Fibroblast of lung (primary cell): ENCODE data around the gene TRIM14. TPM values are rescaled to one million over a fixed set of nuclear protein-coding genes. Genes with fewer than 3 reads are reported as not detected.

ENCODE experiments used
- DNase-seq, 2 donors: peaks; one replicate each; pipeline versions ENCODE4 v3.0.0 to v3.0.0-alpha.2; 2010; ENCODE audit warnings: low read depth in 2 of 2
- H2AFZ ChIP-seq: 2 replicates; pipeline ENCODE4 v1.5.1; 2012; ENCODE audit warnings: low read length, control low read depth, inconsistent platforms
- H3K27ac ChIP-seq: 2 replicates; pipeline ENCODE4 v1.5.1; 2011; ENCODE audit warnings: low read length, control low read depth; ENCODE audit not compliant: insufficient read depth
- H3K27me3 ChIP-seq: 2 replicates; pipeline ENCODE4 v1.5.1; 2011; ENCODE audit warnings: mild to moderate bottlenecking, low read length; ENCODE audit not compliant: control insufficient read depth, insufficient read depth
- H3K36me3 ChIP-seq: 2 replicates; pipeline ENCODE4 v1.5.1; 2011; ENCODE audit warnings: low read length; ENCODE audit not compliant: control insufficient read depth, insufficient read depth
- H3K4me1 ChIP-seq: 2 replicates; pipeline ENCODE4 v1.5.1; 2011; ENCODE audit warnings: low read length; ENCODE audit not compliant: control insufficient read depth, insufficient read depth; ENCODE audit errors: extremely low read depth
- H3K4me2 ChIP-seq: 2 replicates; pipeline ENCODE4 v1.5.1; 2011; ENCODE audit warnings: low read length, control low read depth; ENCODE audit not compliant: insufficient read depth; ENCODE audit errors: extremely low read depth
- H3K4me3 ChIP-seq, 4 experiments: fragments of 200-600 bp in 1 of 4; sonication (generic) in 1 of 4; replicated peaks in 1 of 4; 2 replicates each; pipeline ENCODE4 v1.5.1; 2011 to 2016; ENCODE audit warnings: low read length in 4 of 4, low read depth in 3 of 4, mild to moderate bottlenecking in 3 of 4, control low read depth in 2 of 4, inconsistent platforms in 1 of 4, mixed read lengths in 1 of 4; ENCODE audit not compliant: insufficient read depth in 1 of 4; ENCODE audit errors: control extremely low read depth in 1 of 4
- H3K79me2 ChIP-seq: 2 replicates; pipeline ENCODE4 v1.5.1; 2012; ENCODE audit warnings: mild to moderate bottlenecking, low read length, inconsistent platforms; ENCODE audit not compliant: control insufficient read depth, insufficient read depth
- H3K9ac ChIP-seq: 2 replicates; pipeline ENCODE4 v1.5.1; 2011; ENCODE audit warnings: mild to moderate bottlenecking, low read length, control low read depth; ENCODE audit not compliant: insufficient read depth
- H3K9me3 ChIP-seq: 2 replicates; pipeline ENCODE4 v1.5.1; 2012; ENCODE audit warnings: low read depth, low read length; ENCODE audit not compliant: control insufficient read depth, insufficient read depth
- H4K20me1 ChIP-seq: 2 replicates; pipeline ENCODE4 v1.5.1; 2011; ENCODE audit warnings: low read length; ENCODE audit not compliant: control insufficient read depth, insufficient read depth; ENCODE audit errors: extremely low read depth
- EZH2 ChIP-seq: IDR thresholded peaks from 2 replicates; pipeline ENCODE4 v1.5.1; 2012; ENCODE audit warnings: low read length, control low read depth, mild to moderate bottlenecking; ENCODE audit errors: missing control alignments
- polyA plus RNA-seq, 2 donors: library from polyadenylated mRNA; depleted of rRNA in 1 of 2; stranded (reverse) in 1 of 2; unstranded in 1 of 2; fragments of >200 nt; gene quantifications; 2 replicates each; pipeline ENCODE4 v1.2.1, GENCODE V29; 2011 to 2012; ENCODE audit warnings: missing spikeins in 1 of 2
- total RNA-seq: library from RNA; depleted of rRNA; stranded (reverse); fragments of >200 nt; gene quantifications from 2 replicates; pipeline ENCODE4 v1.2.1, GENCODE V29; 2014
- TF ChIP-seq, protein P1 (sequence below), 2 donors: IDR thresholded peaks in 1 of 2; conservative IDR thresholded peaks in 1 of 2; 1 replicate in 1 of 2; 2 replicates in 1 of 2; pipeline ENCODE4 v1.5.1; 2011 to 2012; ENCODE audit warnings: low read length in 2 of 2, control low read depth in 1 of 2, inconsistent platforms in 1 of 2, low read depth in 1 of 2, mild to moderate bottlenecking in 1 of 2

TRIM14 gene
- total and polyA plus RNA-seq, 2 donors (not counting 1 experiment from before 2014, with no cell fraction given) = 7.8 to 8.6 TPM

DNA sequence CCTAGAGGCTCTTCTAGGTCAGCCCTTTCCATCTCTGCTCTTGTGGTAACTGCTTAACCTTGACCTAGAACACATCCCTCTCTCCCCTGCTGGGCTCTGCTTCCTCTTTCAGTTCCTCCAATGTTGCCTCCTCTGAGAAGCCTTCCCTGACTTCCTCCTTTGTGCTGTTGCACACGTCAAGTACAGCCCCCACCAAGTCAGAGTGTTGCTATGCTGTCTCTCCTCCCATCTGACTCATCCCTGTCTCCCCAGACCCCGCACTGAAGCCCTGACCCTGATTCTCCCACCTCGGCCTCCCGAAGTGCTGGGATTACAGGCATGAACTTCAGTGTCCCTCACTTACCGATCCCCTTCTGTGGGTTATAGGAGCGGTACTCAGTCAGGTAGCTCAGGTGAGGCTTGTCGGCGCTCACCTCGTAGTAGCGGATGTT, 10.4 kb upstream of the TRIM14 start:
- Histone ChIP-seq H2AFZ (no peak overlapping the region), H4K20me1 (no peaks in the 10 kb centered on the region)
- DNase-seq = no peak

DNA sequence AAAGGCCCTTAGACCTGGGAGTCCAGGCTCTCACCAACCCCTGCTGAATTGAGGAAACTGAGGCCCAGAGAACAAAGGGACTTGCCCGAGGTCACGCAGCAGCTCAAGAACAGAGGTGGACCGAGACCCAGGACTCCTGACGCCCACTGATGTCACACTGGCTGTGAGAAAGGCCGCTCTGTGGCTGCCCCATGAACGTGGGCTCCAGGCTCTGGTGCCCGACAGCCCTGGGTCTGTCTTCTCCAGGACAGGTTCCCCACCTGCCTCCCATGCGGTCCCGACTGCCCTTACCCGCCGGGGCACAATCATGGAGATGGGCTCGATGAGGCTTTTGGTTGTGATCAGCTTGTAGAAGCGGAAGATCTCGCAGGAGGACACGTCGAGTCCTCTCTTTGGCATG, 9.3 kb upstream of the TRIM14 start:
- Histone ChIP-seq H3K36me3 (no peaks in the 10 kb centered on the region), H3K4me3 (no peak overlapping the region), H3K4me1 (no peaks in the 10 kb centered on the region), H3K27ac (no peak overlapping the region), H3K9ac (no peak overlapping the region), H3K4me2 (no peak overlapping the region), H2AFZ (no peak overlapping the region), H3K27me3 (peaks cover 12% of the 10 kb centered on the region), H3K9me3 (no peaks in the 10 kb centered on the region), H3K79me2 (no peaks in the 10 kb centered on the region), H4K20me1 (no peaks in the 10 kb centered on the region)
- TF ChIP-seq, protein P1, sequence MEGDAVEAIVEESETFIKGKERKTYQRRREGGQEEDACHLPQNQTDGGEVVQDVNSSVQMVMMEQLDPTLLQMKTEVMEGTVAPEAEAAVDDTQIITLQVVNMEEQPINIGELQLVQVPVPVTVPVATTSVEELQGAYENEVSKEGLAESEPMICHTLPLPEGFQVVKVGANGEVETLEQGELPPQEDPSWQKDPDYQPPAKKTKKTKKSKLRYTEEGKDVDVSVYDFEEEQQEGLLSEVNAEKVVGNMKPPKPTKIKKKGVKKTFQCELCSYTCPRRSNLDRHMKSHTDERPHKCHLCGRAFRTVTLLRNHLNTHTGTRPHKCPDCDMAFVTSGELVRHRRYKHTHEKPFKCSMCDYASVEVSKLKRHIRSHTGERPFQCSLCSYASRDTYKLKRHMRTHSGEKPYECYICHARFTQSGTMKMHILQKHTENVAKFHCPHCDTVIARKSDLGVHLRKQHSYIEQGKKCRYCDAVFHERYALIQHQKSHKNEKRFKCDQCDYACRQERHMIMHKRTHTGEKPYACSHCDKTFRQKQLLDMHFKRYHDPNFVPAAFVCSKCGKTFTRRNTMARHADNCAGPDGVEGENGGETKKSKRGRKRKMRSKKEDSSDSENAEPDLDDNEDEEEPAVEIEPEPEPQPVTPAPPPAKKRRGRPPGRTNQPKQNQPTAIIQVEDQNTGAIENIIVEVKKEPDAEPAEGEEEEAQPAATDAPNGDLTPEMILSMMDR (conservative IDR thresholded peaks at IDR 0.05 in 1 of 2, IDR thresholded peaks at IDR 0.05 in 1 of 2; ENCODE audit: low read depth in 1 of 2, low read length in 2 of 2) = no peak
- TF ChIP-seq EZH2 = no peak
- no peak for DNase-seq

More for the DNA sequence above, 10.4 kb upstream of the TRIM14 start:
- no peak overlapping the region for H3K4me2 ChIP-seq
- TF ChIP-seq, protein P1 (conservative IDR thresholded peaks at IDR 0.05 in 1 of 2, IDR thresholded peaks at IDR 0.05 in 1 of 2; ENCODE audit: low read depth in 1 of 2, low read length in 2 of 2) = no peak
- TF ChIP-seq EZH2 = no peak
- no peaks in the 10 kb centered on the region for H3K79me2 ChIP-seq
- H3K4me1 ChIP-seq = no peaks in the 10 kb centered on the region
- H3K9me3 ChIP-seq = no peaks in the 10 kb centered on the region
- H3K36me3 ChIP-seq = no peaks in the 10 kb centered on the region
- H3K9ac ChIP-seq = no peak overlapping the region
- H3K27me3 ChIP-seq = peaks cover 15% of the 10 kb centered on the region
- no peak overlapping the region for H3K4me3 ChIP-seq
- H3K27ac ChIP-seq = no peak overlapping the region

GRCh38 chr9:98127226-98127625, 8.2 kb upstream of the TRIM14 start:
- Histone ChIP-seq H3K9ac (no peak overlapping the region), H4K20me1 (no peaks in the 10 kb centered on the region), H3K4me1 (no peaks in the 10 kb centered on the region), H3K27ac (no peak overlapping the region), H3K4me3 (no peak overlapping the region), H2AFZ (no peak overlapping the region), H3K4me2 (no peak overlapping the region), H3K27me3 (peaks cover 6% of the 10 kb centered on the region), H3K9me3 (no peaks in the 10 kb centered on the region), H3K79me2 (no peaks in the 10 kb centered on the region), H3K36me3 (no peaks in the 10 kb centered on the region)
- no peak for DNase-seq
- no peak for TF ChIP-seq EZH2
- TF ChIP-seq, protein P1 (conservative IDR thresholded peaks at IDR 0.05 in 1 of 2, IDR thresholded peaks at IDR 0.05 in 1 of 2; ENCODE audit: low read depth in 1 of 2, low read length in 2 of 2) = no peak
